GM21576 (cell line): ENCODE results near the gene RNF223.
A peak's percentile ranks its signal among the peaks of the same experiment; 100 is the strongest.
"Not testable (repeated sequence)": the region's sequence is repeated elsewhere in the genome, so short reads cannot be mapped to it uniquely, and the experiment has no call there.

Experiments used
- ATAC-seq: cut with Tn5 transposase; IDR thresholded peaks from one replicate; pipeline ENCODE4 v1.9.1; 2021; ENCODE audit warnings: mild to moderate bottlenecking, moderate library complexity; ENCODE audit not compliant: unreplicated experiment

RNF223 gene

DNA sequence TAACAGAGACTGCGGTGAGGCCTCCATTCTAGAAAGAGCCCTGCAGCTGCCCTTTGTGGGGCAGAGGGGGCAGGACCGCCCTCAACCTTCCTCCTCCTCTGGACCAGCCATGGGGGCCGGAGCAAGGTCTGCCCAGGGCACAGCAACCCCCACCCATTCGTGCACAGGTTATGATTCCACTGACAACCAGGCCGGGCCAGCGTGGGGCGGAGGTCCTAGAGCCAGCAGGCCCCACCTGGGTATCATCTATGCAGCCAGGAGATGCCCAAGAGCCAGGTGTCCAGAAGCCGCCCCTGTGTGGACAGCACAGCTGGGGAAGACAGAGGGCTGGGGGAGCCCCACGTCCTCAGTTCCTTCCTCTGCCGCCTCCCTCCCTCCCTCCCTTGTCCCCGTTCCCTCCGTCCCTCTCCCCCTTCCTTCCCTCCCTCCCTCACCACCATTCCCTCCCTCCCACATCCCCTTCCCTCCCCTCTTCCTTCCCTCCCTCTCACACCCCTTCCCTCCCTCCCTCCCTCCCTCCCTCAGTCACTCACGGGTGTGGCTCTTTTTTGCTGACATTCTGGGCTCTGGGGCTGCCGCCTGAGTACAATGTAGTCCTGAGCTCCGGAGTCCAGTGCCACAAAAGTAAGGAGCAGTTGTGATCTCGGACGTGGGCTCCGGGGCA is 12.3 kb downstream of the RNF223 start:
- ATAC-seq, result no peak

DNA sequence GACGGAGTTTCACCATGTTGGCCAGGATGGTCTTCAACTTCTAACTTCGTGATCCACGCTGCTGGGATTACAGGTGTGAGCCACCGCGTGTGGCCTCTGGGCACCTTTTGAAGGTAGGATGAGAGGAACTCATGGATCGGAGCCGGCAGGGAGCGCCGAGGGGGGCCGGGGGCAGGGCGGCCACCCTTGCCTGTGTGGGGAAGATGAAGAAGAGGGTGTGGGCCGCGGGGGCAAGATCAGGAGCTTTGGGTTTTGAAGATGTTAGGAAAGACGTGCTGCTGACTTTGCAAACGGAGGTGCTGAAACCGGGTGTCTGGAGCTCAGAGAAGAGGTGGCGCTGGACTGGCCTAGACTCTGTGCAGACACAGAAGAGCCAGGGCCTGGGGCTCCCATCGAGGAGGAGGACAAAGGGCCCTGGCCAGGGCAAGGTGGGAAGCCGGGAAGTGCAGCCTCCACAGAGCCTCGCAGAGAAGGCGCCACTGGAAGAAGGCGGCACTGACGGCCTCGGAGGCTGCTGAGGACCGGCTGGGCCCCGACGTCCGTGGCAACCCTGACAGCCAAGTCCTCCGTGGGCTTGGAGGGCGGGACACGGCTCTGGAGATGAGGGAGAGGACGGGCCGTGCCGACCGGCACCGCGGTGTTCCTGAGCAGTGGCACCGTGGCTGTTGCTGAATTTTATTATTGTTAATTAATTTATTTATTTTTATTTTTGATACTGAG is 13.7 kb downstream of the RNF223 start:
- ATAC-seq, result no peak

DNA sequence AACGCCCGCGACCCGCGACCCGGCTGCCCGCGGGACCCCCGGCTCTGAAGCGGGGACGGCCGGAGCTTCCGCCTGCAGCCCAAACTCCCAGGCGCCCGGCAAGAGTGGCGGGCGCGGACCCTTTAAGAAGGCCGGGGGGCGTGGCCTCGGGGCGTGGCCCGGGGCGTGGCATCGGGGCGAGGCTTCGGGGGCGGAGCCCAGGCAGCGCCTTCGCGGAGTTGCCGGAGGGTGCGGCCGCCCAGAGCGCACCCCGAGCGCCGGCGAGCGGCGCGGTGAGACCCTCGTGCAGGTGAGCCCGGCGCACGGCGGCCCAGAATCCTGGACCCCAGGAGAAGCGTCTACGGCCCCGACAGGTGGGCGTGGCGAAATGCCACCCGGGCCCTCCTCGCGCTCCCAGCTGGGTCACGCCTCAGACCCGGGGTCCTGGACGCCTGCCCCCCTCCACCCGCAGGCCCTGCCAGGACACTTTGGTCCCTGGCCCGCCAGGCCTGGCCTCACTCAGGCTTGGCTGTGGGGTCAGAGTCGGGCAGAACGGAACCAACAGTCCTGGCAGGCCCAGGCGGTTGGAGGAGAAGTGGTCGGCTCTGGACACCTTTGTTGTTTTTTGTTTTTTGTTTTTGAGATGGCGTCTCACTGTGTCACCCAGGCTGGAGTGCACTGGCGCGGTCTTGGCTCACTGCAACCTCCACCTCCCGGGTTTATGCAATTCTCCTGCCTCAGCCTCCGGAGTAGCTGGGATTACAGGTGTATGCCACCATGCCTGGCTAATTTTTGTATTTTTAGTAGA is 14.4 kb downstream of the RNF223 start:
- ATAC-seq, result peak; percentile 59

DNA sequence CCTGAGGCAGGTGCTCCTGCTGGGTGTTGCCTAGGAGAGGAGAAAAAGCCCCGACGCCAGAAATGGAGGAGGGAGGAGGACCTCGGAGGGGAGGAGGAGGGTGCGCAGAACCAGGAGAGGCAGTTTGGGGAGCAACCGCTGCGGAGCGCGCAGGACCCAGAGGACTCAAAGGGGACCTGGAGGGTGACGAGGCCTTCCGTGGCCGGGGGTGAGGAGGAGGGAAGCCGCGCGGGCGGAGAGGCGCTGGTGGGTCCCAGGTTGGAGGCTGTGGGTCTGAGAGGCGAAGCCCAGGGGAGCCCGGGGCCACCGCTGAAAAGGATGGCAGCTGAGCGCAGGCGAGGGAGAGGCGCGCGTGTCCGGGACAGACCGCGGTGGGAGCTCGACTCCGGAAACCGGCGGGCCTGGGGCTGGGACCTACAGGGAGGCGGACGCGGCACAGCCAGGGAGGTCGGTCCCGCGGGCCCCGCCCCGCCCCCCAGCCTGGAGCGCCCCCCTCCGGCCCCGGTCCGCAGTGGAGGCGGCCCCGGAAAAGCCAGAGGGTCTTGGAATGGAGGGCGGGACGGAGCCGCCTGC is 15.1 kb downstream of the RNF223 start:
- ATAC-seq, result peak; percentile 17

DNA sequence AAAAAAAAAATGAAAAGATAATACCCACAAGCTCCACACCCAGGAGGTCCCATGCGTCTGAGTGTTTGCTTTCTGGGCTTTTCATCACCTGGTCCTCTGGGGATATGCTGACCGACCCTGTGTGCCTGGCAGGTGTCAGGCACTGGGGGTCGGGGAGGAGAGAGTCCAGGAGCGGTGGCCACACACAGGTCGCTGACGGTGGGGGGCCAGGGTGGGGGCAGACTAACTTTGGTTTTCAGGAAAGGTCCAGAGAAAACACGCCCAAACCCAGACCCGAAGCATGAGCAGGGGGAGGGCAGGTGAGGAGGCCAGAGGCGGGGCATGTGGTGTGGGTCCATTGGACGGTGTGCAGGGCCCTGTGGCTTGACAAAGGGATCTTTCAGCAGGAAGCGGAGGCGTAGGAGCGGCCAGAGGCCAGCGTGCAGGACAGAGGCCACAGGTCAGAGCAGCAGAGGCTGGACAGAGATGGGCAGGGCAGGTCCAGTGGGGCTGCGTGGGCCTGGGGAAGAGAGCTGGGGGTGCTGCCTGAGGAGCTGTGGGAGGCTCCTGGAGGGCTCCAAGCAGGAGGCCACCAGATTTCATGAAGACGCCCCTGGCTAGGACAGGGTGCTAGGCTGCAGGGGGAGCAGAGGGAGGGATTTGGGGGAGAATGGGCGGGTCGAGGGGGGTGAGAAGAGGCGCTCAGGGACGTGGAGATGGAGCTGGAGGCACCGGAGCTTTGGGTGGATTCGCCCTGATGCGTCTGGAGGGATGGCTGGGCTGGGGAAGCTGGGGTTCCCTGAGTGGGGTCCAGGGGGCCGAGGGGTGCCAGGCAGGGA is 15.8 kb downstream of the RNF223 start:
- no peak for ATAC-seq

DNA sequence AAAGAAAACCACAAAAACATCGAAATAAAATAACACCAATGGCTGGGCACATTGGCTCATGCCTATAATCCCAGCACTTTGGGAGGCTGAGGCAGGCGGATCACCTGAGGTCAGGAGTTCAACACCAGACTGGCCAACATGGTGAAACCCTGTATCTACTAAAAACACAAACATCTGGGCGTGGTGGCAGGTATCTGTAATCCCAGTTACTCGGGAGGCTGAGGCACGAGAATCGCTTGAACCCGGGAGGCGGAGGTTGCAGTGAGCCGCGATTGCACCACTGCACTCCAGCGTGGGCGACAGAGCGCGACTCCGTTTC is 16.4 kb downstream of the RNF223 start:
- not testable (repeated sequence) for ATAC-seq

DNA sequence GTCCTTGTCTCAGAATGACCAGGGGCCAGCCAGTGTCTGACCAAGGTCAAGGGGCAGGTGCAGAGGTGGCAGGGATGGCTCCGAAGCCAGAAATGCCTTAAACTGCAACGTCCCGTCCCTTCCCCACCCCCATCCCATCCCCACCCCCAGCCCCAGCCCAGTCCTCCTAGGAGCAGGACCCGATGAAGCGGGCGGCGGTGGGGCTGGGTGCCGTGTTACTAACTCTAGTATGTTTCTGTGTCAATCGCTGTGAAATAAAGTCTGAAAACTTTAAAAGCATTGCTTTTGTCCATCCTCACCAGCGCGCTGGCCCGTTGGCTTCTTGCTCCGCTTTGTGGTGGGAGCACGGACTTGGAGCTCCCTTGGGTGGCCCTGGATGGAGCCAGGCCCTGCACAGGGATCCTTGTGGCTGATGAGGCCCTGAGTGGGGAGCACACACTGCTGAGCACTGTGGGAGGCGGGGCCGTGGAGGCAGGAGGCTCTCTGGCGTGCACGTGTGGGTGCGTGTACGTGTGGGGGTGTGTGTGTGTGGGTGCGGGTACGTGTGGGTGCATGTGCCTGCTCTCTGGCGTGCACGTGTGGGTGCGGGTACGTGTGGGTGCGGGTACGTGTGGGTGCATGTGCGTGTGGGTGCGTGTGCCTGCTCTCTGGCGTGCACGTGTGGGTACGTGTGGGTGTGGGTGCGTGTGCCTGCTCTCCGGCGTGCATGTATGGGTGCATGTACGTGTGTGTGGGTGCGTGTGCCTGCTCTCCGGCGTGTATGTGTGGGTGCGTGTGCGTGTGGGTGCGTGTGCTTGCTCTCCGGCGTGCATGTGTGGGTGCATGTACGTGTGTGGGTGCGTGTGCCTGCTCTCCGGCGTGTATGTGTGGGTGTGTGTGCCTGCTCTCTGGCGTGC is 18.0 kb downstream of the RNF223 start:
- ATAC-seq, result no peak

DNA sequence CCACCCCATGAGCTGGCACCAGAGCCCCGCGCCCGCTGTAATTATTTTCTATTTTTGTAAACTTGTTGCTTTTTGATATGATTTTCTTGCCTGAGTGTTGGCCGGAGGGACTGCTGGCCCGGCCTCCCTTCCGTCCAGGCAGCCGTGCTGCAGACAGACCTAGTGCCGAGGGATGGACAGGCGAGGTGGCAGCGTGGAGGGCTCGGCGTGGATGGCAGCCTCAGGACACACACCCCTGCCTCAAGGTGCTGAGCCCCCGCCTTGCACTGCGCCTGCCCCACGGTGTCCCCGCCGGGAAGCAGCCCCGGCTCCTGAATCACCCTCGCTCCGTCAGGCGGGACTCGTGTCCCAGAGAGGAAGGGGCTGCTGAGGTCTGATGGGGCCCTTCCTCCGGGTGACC is 19.1 kb downstream of the RNF223 start:
- ATAC-seq, result no peak

DNA sequence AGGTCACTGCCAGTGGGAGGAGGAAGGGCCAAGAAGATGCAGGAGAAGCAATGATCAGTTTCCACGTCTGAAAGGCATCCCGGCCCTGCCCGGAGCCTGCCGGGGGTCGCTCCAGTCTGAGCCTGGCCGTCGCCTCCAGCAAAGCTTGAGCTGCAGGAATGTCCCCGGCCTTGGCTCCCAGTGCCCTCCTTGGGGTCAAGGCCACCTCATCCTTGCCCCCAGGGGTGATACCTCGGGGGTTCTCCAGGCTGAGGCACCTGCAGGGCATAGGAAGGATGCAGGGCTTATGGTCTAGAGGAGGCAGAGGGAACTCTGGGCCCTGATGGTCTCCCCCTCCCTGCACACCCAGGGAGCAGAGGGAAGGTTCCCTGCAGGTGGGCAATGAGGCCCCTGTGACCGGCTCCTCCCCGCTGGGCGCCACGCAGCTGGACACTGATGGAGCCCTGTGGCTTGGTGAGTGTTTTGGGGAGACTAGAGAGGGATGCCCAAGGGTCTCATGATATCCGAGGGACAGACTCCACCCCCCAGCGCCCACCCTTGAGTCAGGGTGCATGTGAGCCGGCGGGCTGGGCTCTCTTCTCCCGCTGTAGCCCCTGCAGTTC is 19.9 kb downstream of the RNF223 start:
- ATAC-seq, result no peak

DNA sequence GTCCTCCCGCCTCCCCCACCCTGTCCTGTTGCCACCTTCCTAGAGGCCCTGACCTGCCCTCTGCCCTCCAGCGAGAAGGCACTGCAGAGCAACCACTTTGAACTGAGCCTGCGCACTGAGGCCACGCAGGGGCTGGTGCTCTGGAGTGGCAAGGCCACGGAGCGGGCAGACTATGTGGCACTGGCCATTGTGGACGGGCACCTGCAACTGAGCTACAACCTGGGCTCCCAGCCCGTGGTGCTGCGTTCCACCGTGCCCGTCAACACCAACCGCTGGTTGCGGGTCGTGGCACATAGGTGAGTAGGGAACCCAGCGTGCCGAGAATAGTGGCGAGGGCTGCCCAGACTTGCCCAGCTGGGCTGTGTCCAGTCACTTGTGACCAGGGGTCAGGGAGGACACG is 20.4 kb downstream of the RNF223 start:
- no peak for ATAC-seq

DNA sequence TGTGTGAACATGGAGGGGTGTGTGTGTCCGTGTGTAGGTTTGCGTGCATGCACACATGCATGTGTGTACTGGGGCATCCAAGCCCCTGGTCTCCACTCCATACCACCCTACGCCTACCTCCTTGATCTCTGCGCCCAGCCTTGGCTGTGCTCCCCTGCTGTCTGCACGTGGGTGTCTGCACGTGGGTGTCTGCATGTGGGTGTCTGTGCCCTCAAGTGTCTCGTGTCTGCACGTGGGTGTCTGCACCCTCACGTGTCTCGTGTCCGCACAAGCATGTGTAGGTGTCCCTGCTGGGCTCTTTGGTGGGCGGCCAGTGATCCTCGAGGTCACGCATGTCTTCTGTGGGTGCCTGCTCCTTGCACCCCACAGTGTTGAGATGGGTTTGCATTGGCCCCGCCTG is 21.1 kb downstream of the RNF223 start:
- no peak for ATAC-seq

DNA sequence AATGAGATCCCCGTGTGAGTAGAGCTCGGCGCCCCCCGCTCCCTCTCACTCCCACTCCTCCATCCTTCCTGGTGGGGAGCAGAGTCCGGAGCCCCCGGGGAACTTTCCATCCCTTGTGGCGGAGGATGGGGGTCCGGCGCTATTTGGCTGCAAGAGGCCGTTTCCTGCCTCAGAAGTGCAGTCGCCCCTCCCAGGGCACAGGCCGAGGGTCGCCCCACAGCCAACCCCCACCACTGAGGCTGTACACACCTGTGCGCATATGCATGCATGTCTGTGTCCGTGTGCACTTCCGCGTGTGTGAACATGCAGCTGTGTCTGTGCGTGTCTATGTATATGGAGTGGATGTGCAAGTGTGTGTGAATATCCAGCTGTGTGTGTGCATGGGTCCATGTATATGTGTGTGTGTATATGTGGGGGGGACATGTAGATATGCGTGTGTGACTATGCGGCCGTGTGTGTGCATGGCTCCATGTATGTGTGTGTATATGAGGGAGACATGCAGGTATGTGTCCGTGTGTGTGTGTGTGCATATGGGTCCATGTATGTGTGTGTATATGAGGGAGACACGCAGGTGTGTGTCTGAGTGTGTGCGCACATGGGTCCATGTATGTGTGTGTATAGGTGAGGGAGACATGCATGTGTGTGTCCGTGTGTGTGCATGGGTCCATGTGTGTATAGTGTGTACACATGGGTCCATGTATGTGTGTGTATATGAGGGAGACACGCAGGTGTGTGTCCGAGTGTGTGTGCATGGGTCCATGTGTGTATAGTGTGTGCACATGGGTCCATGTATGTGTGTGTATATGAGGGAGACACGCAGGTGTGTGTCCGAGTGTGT is 21.9 kb downstream of the RNF223 start:
- no peak for ATAC-seq

DNA sequence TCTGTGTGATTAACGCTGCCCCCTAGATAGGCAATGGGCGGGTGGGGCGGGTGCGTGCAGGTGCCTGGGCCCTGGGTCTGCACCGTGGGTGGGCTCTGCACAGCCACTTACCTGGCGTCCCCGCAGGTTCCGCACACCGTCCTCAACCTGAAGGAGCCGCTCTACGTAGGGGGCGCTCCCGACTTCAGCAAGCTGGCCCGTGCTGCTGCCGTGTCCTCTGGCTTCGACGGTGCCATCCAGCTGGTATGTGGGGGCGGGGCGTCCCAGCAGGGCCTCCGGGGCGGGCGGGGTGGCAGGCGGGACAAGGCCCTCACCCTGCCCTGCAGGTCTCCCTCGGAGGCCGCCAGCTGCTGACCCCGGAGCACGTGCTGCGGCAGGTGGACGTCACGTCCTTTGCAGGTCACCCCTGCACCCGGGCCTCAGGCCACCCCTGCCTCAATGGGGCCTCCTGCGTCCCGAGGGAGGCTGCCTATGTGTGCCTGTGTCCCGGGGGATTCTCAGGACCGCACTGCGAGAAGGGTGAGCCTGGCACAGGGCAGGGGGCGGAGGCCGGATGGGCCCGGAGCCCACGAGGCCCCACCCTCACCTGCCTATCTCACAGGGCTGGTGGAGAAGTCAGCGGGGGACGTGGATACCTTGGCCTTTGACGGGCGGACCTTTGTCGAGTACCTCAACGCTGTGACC is 22.8 kb downstream of the RNF223 start:
- no peak for ATAC-seq

DNA sequence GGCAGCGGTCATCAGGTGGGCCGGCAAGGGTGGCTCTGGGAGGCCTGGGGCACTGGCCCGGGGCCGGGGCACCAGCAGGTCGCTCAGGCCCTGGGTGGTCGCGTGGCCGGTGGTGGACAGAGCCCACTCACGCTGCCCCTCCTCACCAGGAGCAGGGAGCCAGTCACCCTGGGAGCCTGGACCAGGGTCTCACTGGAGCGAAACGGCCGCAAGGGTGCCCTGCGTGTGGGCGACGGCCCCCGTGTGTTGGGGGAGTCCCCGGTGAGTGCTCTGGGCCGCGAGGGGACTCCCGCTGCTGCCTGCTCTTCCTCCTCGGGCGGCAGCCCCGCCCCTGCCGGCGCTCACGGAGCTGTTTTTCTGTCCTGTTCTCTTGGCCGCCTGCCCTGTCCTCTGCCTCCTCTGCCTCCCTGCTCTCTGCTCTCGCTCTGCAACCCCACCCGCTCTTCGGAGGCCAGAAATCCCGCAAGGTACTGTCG is 23.5 kb downstream of the RNF223 start:
- ATAC-seq, result no peak

DNA sequence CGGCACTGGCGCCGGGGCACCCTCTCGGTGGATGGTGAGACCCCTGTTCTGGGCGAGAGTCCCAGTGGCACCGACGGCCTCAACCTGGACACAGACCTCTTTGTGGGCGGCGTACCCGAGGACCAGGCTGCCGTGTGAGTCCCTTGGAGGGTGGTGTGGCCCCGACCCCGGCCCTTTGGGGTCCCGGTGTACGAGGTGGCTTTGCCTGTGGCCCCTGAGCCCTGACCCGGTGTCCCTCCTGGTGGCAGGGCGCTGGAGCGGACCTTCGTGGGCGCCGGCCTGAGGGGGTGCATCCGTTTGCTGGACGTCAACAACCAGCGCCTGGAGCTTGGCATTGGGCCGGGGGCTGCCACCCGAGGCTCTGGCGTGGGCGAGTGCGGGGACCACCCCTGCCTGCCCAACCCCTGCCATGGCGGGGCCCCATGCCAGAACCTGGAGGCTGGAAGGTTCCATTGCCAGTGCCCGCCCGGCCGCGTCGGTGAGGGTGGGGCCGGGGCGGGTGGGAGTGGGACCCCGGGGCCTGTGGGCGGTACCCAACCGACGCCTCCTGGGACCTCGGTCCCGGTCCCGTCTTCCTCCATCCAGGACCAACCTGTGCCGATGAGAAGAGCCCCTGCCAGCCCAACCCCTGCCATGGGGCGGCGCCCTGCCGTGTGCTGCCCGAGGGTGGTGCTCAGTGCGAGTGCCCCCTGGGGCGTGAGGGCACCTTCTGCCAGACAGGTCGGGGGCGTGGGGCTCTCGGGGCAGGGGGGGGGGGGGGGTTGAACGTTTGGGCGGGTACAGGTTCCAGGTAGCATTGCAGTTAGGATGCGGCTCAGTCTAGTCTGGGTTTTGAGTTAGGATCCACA is 24.6 kb downstream of the RNF223 start:
- ATAC-seq, result no peak

DNA sequence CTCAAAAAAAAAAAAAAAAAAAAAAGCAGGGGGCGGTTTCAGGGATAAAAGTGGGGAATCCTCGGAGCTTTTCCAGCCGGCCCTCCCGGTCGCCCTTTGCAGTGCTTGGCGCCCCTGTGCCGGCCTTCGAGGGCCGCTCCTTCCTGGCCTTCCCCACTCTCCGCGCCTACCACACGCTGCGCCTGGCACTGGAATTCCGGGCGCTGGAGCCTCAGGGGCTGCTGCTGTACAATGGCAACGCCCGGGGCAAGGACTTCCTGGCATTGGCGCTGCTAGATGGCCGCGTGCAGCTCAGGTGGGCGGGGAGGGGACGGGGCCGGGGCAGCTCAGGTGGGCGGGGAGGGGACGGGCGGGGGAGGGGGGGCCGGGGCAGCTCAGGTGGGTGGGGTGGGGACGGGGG is 25.3 kb downstream of the RNF223 start:
- no peak for ATAC-seq

DNA sequence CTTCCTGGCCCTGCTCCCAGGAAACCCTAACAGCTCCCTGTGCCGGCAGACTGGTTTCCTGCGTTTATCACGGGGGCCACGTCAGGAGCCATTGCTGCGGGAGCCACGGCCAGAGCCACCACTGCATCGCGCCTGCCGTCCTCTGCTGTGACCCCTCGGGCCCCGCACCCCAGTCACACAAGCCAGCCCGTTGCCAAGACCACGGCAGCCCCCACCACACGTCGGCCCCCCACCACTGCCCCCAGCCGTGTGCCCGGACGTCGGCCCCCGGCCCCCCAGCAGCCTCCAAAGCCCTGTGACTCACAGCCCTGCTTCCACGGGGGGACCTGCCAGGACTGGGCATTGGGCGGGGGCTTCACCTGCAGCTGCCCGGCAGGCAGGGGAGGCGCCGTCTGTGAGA is 26.1 kb downstream of the RNF223 start:
- no peak for ATAC-seq
